GM12873 (cell line): Measurements from ENCODE around the gene ATM.

ENCODE experiments used
- CTCF ChIP-seq: IDR thresholded peaks from 2 replicates; pipeline ENCODE4 v1.5.1; 2012; ENCODE audit warnings: low read depth, mild to moderate bottlenecking, moderate library complexity, low read length, control low read depth; ENCODE audit not compliant: insufficient read depth; ENCODE audit errors: missing control alignments

Gene ATM

GRCh38 chr11:108210441-108210840 is 12.4 kb upstream of the ATM start:
- TF ChIP-seq CTCF, result no peak

- no peak for TF ChIP-seq CTCF
Measured at GRCh38 chr11:108213784-108214183, 9.1 kb upstream of the ATM start.

GRCh38 chr11:108216988-108217387 is 5.9 kb upstream of the ATM start:
- TF ChIP-seq CTCF, result no peak

GRCh38 chr11:108218455-108218854 is 4.4 kb upstream of the ATM start:
- no peak for TF ChIP-seq CTCF

GRCh38 chr11:108218912-108219783 is 3.7 kb upstream of the ATM start:
- TF ChIP-seq CTCF, result no peak

- TF ChIP-seq CTCF, result peak; percentile 24
Measured at GRCh38 chr11:108220721-108221336, 2.0 kb upstream of the ATM start.

- TF ChIP-seq CTCF, result no peak
Measured at GRCh38 chr11:108221371-108221770, 1.5 kb upstream of the ATM start.
